OCI-LY1 (cell line): ENCODE results near the gene HSPD1.
A peak's percentile ranks its signal among the peaks of the same experiment; 100 is the strongest.

Experiments used
- H2AFZ ChIP-seq: fragments of 200-600 bp; sonication (generic), shearing (Covaris generic); 2 replicates; pipeline ENCODE4 v1.6.0; 2014; ENCODE audit warnings: antibody characterized with exemption, mild to moderate bottlenecking, low read length
- H3F3A ChIP-seq: fragments of 200-600 bp; sonication (generic), shearing (Covaris generic); 2 replicates; pipeline ENCODE4 v1.6.0; 2014; ENCODE audit warnings: mild to moderate bottlenecking, antibody characterized with exemption, low read length, moderate library complexity; ENCODE audit not compliant: insufficient read depth
- H3K27ac ChIP-seq: fragments of 200-600 bp; sonication (generic); 2 replicates; pipeline ENCODE4 v1.5.1; 2014; ENCODE audit warnings: low read length, mixed run types, mild to moderate bottlenecking, low read depth; ENCODE audit not compliant: poor library complexity, severe bottlenecking
- H3K27me3 ChIP-seq: fragments of 200-600 bp; sonication (generic); 2 replicates; pipeline ENCODE4 v1.6.0; 2014; ENCODE audit warnings: antibody characterized with exemption, mild to moderate bottlenecking, low read length, moderate library complexity; ENCODE audit not compliant: insufficient read depth
- H3K36me3 ChIP-seq: fragments of 200-600 bp; sonication (generic); 2 replicates; pipeline ENCODE4 v1.6.1; 2014; ENCODE audit warnings: mild to moderate bottlenecking, antibody characterized with exemption, low read length, moderate library complexity, mixed read lengths; ENCODE audit not compliant: insufficient read depth
- H3K4me1 ChIP-seq: fragments of 200-600 bp; sonication (generic); 2 replicates; pipeline ENCODE4 v1.5.1; 2014; ENCODE audit warnings: mild to moderate bottlenecking, low read length, moderate library complexity; ENCODE audit not compliant: insufficient read depth, severe bottlenecking
- H3K4me2 ChIP-seq: fragments of 200-600 bp; sonication (generic), shearing (Covaris generic); 2 replicates; pipeline ENCODE4 v1.6.1; 2014; ENCODE audit warnings: low read length
- H3K4me3 ChIP-seq: fragments of 200-600 bp; sonication (generic); 2 replicates; pipeline ENCODE4 v1.5.1; 2014; ENCODE audit warnings: low read length, low read depth, mild to moderate bottlenecking, mixed read lengths; ENCODE audit not compliant: poor library complexity, severe bottlenecking
- H3K79me2 ChIP-seq: fragments of 200-600 bp; shearing (Covaris generic); 2 replicates; pipeline ENCODE4 v1.6.1; 2016; ENCODE audit warnings: mixed run types, low read length, mixed read lengths; ENCODE audit not compliant: insufficient read depth
- H3K9ac ChIP-seq: fragments of 200-600 bp; sonication (generic), shearing (Covaris generic); 2 replicates; pipeline ENCODE4 v1.6.1; 2014; ENCODE audit warnings: mild to moderate bottlenecking, low read length, mixed read lengths
- H3K9me2 ChIP-seq: fragments of 200-600 bp; sonication (generic), shearing (Covaris generic); 2 replicates; pipeline ENCODE4 v1.6.1; 2014; ENCODE audit warnings: low read depth, mild to moderate bottlenecking, low read length, mixed read lengths
- H3K9me3 ChIP-seq: fragments of 200-600 bp; shearing (Covaris generic); 2 replicates; pipeline ENCODE4 v1.6.1; 2014; ENCODE audit warnings: low read length, mixed read lengths
- H4K20me1 ChIP-seq: fragments of 200-600 bp; sonication (generic), shearing (Covaris generic); 2 replicates; pipeline ENCODE4 v1.6.0; 2016; ENCODE audit warnings: mild to moderate bottlenecking, low read length; ENCODE audit not compliant: insufficient read depth
- EZH2 ChIP-seq: fragments of 200-600 bp; sonication (generic), shearing (Covaris generic); IDR thresholded peaks from 2 replicates; pipeline ENCODE4 v1.8.0; 2017; ENCODE audit warnings: borderline replicate concordance, mixed run types, mild to moderate bottlenecking, antibody characterized with exemption, low read length, moderate library complexity, mixed read lengths
- TF ChIP-seq, protein P1 (sequence below): fragments of 200-600 bp; sonication (generic), shearing (Covaris generic); IDR thresholded peaks from 2 replicates; pipeline ENCODE4 v1.5.1; 2017; ENCODE audit warnings: mild to moderate bottlenecking, antibody characterized with exemption, low read length, moderate library complexity, mixed read lengths

Gene HSPD1

DNA sequence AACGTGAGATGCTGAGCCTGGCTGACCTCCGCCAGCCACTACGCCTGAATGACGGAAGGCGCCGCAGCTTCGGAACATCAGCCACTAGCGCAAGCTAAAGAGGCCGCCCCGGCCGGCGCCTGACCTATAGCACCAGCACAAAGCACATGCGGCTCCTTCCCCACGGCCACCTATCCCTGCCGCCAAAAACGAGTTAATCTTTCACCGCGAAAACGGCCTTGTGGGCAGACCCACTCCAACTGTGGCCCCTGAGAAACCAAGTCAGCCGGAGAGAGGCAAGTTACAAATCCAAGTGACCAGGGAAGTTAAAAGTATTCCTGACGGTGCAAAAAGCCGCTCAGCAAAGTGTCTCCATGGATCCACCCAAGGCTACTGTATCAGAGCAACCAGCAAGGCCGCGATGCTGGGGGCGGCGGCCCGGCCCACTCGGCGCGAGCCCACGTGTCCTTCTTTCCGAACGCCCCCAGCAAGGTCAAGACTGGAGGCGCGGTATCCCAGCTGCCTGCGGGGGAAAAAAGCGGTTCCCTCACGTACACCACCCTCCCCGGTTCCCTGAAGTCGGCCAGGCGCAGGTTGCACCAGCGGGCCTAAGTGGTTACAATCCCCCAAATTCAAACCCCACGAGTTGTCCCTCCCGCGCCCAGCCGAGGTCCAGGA, 575 bp downstream of the HSPD1 start:
- Histone ChIP-seq H3K27ac (peak overlapping the region; percentile 72), H3F3A (no peaks in the 10 kb centered on the region; the same call in 1 of the 2 replicates), H3K4me1 (peaks cover 48% of the 10 kb centered on the region), H3K9ac (peak overlapping the region; percentile 96), H3K27me3 (no peaks in the 10 kb centered on the region), H3K36me3 (peaks cover 90% of the 10 kb centered on the region), H4K20me1 (no peaks in the 10 kb centered on the region), H3K4me2 (peak overlapping the region; percentile 92), H3K9me3 (no peaks in the 10 kb centered on the region), H3K4me3 (peak overlapping the region; percentile 83), H3K9me2 (no peaks in the 10 kb centered on the region), H2AFZ (no peak overlapping the region), H3K79me2 (peaks cover 75% of the 10 kb centered on the region)
- TF ChIP-seq, protein P1, sequence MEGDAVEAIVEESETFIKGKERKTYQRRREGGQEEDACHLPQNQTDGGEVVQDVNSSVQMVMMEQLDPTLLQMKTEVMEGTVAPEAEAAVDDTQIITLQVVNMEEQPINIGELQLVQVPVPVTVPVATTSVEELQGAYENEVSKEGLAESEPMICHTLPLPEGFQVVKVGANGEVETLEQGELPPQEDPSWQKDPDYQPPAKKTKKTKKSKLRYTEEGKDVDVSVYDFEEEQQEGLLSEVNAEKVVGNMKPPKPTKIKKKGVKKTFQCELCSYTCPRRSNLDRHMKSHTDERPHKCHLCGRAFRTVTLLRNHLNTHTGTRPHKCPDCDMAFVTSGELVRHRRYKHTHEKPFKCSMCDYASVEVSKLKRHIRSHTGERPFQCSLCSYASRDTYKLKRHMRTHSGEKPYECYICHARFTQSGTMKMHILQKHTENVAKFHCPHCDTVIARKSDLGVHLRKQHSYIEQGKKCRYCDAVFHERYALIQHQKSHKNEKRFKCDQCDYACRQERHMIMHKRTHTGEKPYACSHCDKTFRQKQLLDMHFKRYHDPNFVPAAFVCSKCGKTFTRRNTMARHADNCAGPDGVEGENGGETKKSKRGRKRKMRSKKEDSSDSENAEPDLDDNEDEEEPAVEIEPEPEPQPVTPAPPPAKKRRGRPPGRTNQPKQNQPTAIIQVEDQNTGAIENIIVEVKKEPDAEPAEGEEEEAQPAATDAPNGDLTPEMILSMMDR, result no peak
- TF ChIP-seq EZH2, result no peak

DNA sequence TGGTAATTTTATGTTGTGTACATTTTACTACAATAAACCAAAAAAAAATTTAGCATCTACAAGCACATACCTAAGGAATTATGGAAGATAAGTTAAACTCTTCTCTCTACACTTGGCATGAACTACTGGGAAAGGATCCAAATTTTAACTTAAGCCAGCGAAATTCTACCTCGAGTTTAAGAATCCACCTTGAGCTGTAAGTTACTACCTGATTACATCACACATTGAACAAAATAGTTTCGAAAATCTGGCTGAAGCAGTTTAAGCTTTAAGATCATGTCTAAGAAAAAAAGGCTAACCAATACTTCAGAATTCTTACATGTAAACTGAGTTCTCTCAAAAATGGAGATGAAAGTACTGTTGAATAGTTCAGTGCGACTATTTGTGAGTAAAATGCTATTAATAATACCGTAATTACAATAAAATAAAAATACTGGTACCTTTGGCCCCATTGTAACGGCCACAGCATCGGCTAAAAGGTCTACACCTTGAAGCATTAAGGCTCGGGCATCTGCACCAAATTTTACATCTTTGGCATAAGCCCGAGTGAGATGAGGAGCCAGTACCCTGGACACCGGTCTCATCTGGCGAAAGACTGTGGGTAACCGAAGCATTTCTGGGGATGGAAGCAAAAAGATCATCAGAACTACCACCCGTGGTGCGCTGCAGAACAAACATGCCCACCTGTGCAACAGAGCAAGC, 1.3 kb downstream of the HSPD1 start:
- no peak for TF ChIP-seq EZH2
- TF ChIP-seq, protein P1, result no peak
- peaks cover 48% of the 10 kb centered on the region for H3K4me1 ChIP-seq
- H3K36me3 ChIP-seq, result peaks cover 90% of the 10 kb centered on the region
- H4K20me1 ChIP-seq, result no peaks in the 10 kb centered on the region
- peak overlapping the region; percentile 96 for H3K9ac ChIP-seq
- H3K4me3 ChIP-seq, result peak overlapping the region; percentile 83
- H3K4me2 ChIP-seq, result peak overlapping the region; percentile 92
- H3K9me2 ChIP-seq, result no peaks in the 10 kb centered on the region
- no peak overlapping the region for H2AFZ ChIP-seq
- H3K27ac ChIP-seq, result peak overlapping the region; percentile 72
- no peaks in the 10 kb centered on the region; the same call in 1 of the 2 replicates for H3F3A ChIP-seq
- no peaks in the 10 kb centered on the region for H3K27me3 ChIP-seq
- peaks cover 77% of the 10 kb centered on the region for H3K79me2 ChIP-seq
- no peaks in the 10 kb centered on the region for H3K9me3 ChIP-seq

DNA sequence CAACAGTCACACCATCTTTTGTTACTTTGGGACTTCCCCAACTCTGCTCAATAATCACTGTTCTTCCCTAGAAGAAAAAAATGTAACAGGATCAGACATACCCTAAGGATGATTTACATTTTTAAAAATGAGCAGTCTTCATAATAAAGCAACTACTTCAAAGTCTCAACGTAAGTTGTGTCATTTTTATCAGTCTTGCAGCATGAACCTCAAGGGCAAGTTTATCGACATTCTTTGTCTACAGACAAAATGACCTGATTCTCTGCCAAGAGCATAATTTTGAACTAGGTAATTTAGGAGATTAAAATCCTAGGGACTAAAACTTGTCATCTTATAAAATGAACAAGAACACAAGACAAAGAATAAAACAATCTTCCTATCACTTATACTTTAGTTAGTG, 2.3 kb downstream of the HSPD1 start:
- peaks cover 42% of the 10 kb centered on the region for H3K4me1 ChIP-seq
- no peaks in the 10 kb centered on the region for H3K27me3 ChIP-seq
- no peaks in the 10 kb centered on the region; the same call in 1 of the 2 replicates for H3F3A ChIP-seq
- H3K79me2 ChIP-seq, result peaks cover 69% of the 10 kb centered on the region
- H3K4me3 ChIP-seq, result peak overlapping the region; percentile 83
- no peaks in the 10 kb centered on the region for H4K20me1 ChIP-seq
- TF ChIP-seq EZH2, result no peak
- TF ChIP-seq, protein P1, result no peak
- no peak overlapping the region for H3K27ac ChIP-seq
- peak overlapping the region; percentile 96 for H3K9ac ChIP-seq
- H3K36me3 ChIP-seq, result peaks cover 90% of the 10 kb centered on the region
- H3K9me2 ChIP-seq, result no peaks in the 10 kb centered on the region
- no peak overlapping the region for H2AFZ ChIP-seq
- H3K9me3 ChIP-seq, result no peaks in the 10 kb centered on the region
- peak overlapping the region; percentile 92 for H3K4me2 ChIP-seq
